ENCODE measurements around the gene NTNG1. TPM values are rescaled to one million over a fixed set of nuclear protein-coding genes. Genes with fewer than 3 reads are reported as not detected.

The NTNG1 gene
- total and polyA plus RNA-seq, 2 of the 13 experiments (the other 11 are each of a cell fraction or from before 2014, with no cell fraction given): not detected

DNA sequence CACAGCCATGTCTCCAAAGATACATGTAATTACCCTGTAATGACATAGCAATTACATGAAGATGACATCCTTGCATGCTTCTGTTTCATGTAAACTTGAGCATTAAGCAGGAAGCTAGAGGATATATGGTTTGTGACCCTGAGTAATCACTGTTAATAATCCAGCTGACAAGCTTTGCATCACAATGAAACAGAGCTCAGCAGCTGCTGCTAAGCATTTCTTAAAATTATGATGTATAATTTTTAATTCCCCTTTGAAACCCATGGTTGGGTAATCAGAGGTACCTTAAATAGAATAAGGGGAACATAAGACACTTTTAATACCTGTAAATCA, 293.5 kb downstream of the NTNG1 start:
- ChIA-PET POLR2A (no interaction called here), CTCF (ENCODE audit: low intra/inter-chr PET ratio, low total read pairs) (no interaction called here)
- intact Hi-C loops (cut with micrococcal nuclease; ENCODE audit: unreplicated experiment) (no loop called here), in situ Hi-C loops (cut with HindIII; ENCODE audit: extremely low pct_ligation_motif_present, low pct_unique_long_range_greater_than_20kb) (loop anchor here (5.0 kb wide), 2 partner anchors 93 to 308 kb away; no protein-coding TSS in a partner anchor)
- Histone ChIP-seq H3K27ac (ENCODE audit: extremely low read length, insufficient read depth, low read length) (no peak overlapping the region), H3K9me3 (ENCODE audit: low read length) (no peaks in the 10 kb centered on the region), H3K9ac (ENCODE audit: insufficient read depth, low read depth, low read length) (no peak overlapping the region), H4K20me1 (ENCODE audit: insufficient read depth, low read length) (no peaks in the 10 kb centered on the region), H3K4me2 (ENCODE audit: low read depth, low read length) (no peak overlapping the region), H3K79me2 (ENCODE audit: insufficient read depth, low read length) (no peaks in the 10 kb centered on the region), H3K4me1 (ENCODE audit: insufficient read depth, low read length) (peaks cover 7% of the 10 kb centered on the region; the same call in 1 of the 2 replicates), H3K27me3 (ENCODE audit: control insufficient read depth in 1 of 2, insufficient read depth in 2 of 2, low read length in 2 of 2) (no peaks in the 10 kb centered on the region), H3K36me3 (replicated peaks in 1 of 2; ENCODE audit: control insufficient read depth in 1 of 2, insufficient read depth in 2 of 2, low read length in 2 of 2) (no peaks in the 10 kb centered on the region), H2AFZ (ENCODE audit: low read length) (no peak overlapping the region), H3K4me3 (replicated peaks in 1 of 3; ENCODE audit: insufficient read depth in 1 of 3, low read depth in 2 of 3, low read length in 3 of 3) (no peak overlapping the region)
- FAIRE-seq (no peak), DNase-seq (ENCODE audit: low spot score) (no peak), ATAC-seq (no peak)
- no TSS peak for BruUV-seq (replicated peaks)
- TF ChIP-seq ZNF337 (CRISPR knock-in tag; IDR thresholded peaks at IDR 0.05; ENCODE audit: borderline replicate concordance, low read depth) (no peak), ZNF713 (CRISPR knock-in tag; IDR thresholded peaks at IDR 0.05) (no peak), RBM39 (IDR thresholded peaks at IDR 0.05; ENCODE audit: low read depth, low read length, poor library complexity, severe bottlenecking) (no peak), CBX2 (IDR thresholded peaks at IDR 0.05; ENCODE audit: low read depth, low read length) (no peak), CBX2 (CRISPR knock-in tag; IDR thresholded peaks at IDR 0.05; ENCODE audit: low read depth) (no peak), SP1 (IDR thresholded peaks at IDR 0.05) (no peak), SP1 (CRISPR knock-in tag; IDR thresholded peaks at IDR 0.05) (no peak), ZC3H13 (CRISPR knock-in tag; IDR thresholded peaks at IDR 0.05) (no peak), ZSCAN25 (CRISPR knock-in tag; IDR thresholded peaks at IDR 0.05) (no peak), BORCS8-MEF2B (CRISPR knock-in tag; IDR thresholded peaks at IDR 0.05) (no peak), RCOR2 (CRISPR knock-in tag; IDR thresholded peaks at IDR 0.05) (no peak), KLF6 (CRISPR knock-in tag; IDR thresholded peaks at IDR 0.05) (no peak), ZSCAN9 (CRISPR knock-in tag; IDR thresholded peaks at IDR 0.05; ENCODE audit: borderline replicate concordance) (no peak), RBFOX2 (IDR thresholded peaks at IDR 0.05; ENCODE audit: low read depth, low read length) (no peak)
- TF ChIP-seq, protein P1, sequence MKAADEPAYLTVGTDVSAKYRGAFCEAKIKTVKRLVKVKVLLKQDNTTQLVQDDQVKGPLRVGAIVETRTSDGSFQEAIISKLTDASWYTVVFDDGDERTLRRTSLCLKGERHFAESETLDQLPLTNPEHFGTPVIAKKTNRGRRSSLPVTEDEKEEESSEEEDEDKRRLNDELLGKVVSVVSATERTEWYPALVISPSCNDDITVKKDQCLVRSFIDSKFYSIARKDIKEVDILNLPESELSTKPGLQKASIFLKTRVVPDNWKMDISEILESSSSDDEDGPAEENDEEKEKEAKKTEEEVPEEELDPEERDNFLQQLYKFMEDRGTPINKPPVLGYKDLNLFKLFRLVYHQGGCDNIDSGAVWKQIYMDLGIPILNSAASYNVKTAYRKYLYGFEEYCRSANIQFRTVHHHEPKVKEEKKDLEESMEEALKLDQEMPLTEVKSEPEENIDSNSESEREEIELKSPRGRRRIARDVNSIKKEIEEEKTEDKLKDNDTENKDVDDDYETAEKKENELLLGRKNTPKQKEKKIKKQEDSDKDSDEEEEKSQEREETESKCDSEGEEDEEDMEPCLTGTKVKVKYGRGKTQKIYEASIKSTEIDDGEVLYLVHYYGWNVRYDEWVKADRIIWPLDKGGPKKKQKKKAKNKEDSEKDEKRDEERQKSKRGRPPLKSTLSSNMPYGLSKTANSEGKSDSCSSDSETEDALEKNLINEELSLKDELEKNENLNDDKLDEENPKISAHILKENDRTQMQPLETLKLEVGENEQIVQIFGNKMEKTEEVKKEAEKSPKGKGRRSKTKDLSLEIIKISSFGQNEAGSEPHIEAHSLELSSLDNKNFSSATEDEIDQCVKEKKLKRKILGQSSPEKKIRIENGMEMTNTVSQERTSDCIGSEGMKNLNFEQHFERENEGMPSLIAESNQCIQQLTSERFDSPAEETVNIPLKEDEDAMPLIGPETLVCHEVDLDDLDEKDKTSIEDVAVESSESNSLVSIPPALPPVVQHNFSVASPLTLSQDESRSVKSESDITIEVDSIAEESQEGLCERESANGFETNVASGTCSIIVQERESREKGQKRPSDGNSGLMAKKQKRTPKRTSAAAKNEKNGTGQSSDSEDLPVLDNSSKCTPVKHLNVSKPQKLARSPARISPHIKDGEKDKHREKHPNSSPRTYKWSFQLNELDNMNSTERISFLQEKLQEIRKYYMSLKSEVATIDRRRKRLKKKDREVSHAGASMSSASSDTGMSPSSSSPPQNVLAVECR (CRISPR knock-in tag; IDR thresholded peaks at IDR 0.05; ENCODE audit: borderline replicate concordance): no peak
- TF ChIP-seq, protein P2, sequence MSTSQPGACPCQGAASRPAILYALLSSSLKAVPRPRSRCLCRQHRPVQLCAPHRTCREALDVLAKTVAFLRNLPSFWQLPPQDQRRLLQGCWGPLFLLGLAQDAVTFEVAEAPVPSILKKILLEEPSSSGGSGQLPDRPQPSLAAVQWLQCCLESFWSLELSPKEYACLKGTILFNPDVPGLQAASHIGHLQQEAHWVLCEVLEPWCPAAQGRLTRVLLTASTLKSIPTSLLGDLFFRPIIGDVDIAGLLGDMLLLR (CRISPR knock-in tag; IDR thresholded peaks at IDR 0.05): no peak
- TF ChIP-seq, protein P3, sequence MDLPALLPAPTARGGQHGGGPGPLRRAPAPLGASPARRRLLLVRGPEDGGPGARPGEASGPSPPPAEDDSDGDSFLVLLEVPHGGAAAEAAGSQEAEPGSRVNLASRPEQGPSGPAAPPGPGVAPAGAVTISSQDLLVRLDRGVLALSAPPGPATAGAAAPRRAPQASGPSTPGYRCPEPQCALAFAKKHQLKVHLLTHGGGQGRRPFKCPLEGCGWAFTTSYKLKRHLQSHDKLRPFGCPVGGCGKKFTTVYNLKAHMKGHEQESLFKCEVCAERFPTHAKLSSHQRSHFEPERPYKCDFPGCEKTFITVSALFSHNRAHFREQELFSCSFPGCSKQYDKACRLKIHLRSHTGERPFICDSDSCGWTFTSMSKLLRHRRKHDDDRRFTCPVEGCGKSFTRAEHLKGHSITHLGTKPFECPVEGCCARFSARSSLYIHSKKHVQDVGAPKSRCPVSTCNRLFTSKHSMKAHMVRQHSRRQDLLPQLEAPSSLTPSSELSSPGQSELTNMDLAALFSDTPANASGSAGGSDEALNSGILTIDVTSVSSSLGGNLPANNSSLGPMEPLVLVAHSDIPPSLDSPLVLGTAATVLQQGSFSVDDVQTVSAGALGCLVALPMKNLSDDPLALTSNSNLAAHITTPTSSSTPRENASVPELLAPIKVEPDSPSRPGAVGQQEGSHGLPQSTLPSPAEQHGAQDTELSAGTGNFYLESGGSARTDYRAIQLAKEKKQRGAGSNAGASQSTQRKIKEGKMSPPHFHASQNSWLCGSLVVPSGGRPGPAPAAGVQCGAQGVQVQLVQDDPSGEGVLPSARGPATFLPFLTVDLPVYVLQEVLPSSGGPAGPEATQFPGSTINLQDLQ (CRISPR knock-in tag; IDR thresholded peaks at IDR 0.05): no peak
- TF ChIP-seq, protein P4, sequence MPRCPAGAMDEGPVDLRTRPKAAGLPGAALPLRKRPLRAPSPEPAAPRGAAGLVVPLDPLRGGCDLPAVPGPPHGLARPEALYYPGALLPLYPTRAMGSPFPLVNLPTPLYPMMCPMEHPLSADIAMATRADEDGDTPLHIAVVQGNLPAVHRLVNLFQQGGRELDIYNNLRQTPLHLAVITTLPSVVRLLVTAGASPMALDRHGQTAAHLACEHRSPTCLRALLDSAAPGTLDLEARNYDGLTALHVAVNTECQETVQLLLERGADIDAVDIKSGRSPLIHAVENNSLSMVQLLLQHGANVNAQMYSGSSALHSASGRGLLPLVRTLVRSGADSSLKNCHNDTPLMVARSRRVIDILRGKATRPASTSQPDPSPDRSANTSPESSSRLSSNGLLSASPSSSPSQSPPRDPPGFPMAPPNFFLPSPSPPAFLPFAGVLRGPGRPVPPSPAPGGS (CRISPR knock-in tag; IDR thresholded peaks at IDR 0.05): no peak
- TF ChIP-seq, protein P5, sequence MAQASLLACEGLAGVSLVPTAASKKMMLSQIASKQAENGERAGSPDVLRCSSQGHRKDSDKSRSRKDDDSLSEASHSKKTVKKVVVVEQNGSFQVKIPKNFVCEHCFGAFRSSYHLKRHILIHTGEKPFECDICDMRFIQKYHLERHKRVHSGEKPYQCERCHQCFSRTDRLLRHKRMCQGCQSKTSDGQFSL (CRISPR knock-in tag; IDR thresholded peaks at IDR 0.05): no peak
